ENCODE measurements around the gene SRCIN1. TPM values are rescaled to one million over a fixed set of nuclear protein-coding genes. Genes with fewer than 3 reads are reported as not detected.

Gene SRCIN1
- total and polyA plus RNA-seq, 2 donors (not counting 1 experiment from before 2014, with no cell fraction given), result 0.44 to 1.1 TPM

- H3K9ac ChIP-seq (ENCODE audit: low read length), result no peak overlapping the region
- peaks cover 15% of the 10 kb centered on the region for H3K4me1 Mint-ChIP-seq
- peaks cover 5 to 6% of the 10 kb centered on the region in 2 donors for H3K4me1 ChIP-seq (ENCODE audit: control insufficient read depth in 2 of 2, insufficient read depth in 2 of 2, low read length in 2 of 2)
- peaks cover 0 to 6% (median 0%) of the 10 kb centered on the region in 3 donors for H3K9me3 ChIP-seq (ENCODE audit: control extremely low read depth in 1 of 3, control insufficient read depth in 2 of 3, insufficient read depth in 1 of 3, low read length in 2 of 3)
- H2AFZ ChIP-seq (ENCODE audit: insufficient read depth, low read depth, low read length, poor library complexity, severe bottlenecking), result no peak overlapping the region
- peak overlapping the region; percentile 72 for H3K4me2 ChIP-seq (replicated peaks; ENCODE audit: low read depth, low read length, poor library complexity, severe bottlenecking)
- H3K27ac Mint-ChIP-seq, result no peak overlapping the region
- TF ChIP-seq EZH2 (IDR thresholded peaks at IDR 0.05; ENCODE audit: borderline replicate concordance, insufficient read depth, low read depth, low read length, poor library complexity, severe bottlenecking), result no peak
- no peak for TF ChIP-seq CTCF (IDR thresholded peaks at IDR 0.05)
- no peaks in the 10 kb centered on the region for H3K9me3 Mint-ChIP-seq (ENCODE audit: insufficient read depth)
- H4K20me1 ChIP-seq (ENCODE audit: control insufficient read depth, insufficient read depth, low read length, poor library complexity, severe bottlenecking), result no peaks in the 10 kb centered on the region
- H3K36me3 ChIP-seq (replicated peaks in 1 of 2; ENCODE audit: control extremely low read depth in 1 of 2, control insufficient read depth in 1 of 2, extremely low read depth in 1 of 2, insufficient read depth in 2 of 2, low read length in 1 of 2), result no peaks in the 10 kb centered on the region
- WGBS (ENCODE audit: insufficient coverage), result 25% methylated on average over 86 of the region's 86 CpGs
- H3K4me3 ChIP-seq (ENCODE audit: control extremely low read depth in 1 of 5, extremely low read depth in 1 of 5, insufficient read depth in 1 of 5, low read depth in 2 of 5, low read length in 4 of 5), result no peak overlapping the region
- ATAC-seq (ENCODE audit: low read depth) (no peak), DNase-seq (no peak)
- peaks cover 0 to 28% (median 3%) of the 10 kb centered on the region in 4 experiments for H3K27me3 ChIP-seq (replicated peaks in 1 of 4; ENCODE audit: control extremely low read depth in 1 of 4, control insufficient read depth in 3 of 4, insufficient read depth in 4 of 4, low read length in 3 of 4)
- H3K79me2 ChIP-seq (ENCODE audit: control insufficient read depth, insufficient read depth, low read length), result no peaks in the 10 kb centered on the region
- ChIA-PET POLR2A (no interaction called here), CTCF (no interaction called here)
- intact Hi-C loops (cut with micrococcal nuclease), result no loop called here
- H3K4me3 Mint-ChIP-seq, result peak overlapping the region; percentile 60
- H3K27me3 Mint-ChIP-seq, result peaks cover 50% of the 10 kb centered on the region
- no peak overlapping the region for H3K27ac ChIP-seq (ENCODE audit: low read length in 2 of 2)
Measured at GRCh38 chr17:38510421-38511149, 95.2 kb downstream of the SRCIN1 start.

DNA sequence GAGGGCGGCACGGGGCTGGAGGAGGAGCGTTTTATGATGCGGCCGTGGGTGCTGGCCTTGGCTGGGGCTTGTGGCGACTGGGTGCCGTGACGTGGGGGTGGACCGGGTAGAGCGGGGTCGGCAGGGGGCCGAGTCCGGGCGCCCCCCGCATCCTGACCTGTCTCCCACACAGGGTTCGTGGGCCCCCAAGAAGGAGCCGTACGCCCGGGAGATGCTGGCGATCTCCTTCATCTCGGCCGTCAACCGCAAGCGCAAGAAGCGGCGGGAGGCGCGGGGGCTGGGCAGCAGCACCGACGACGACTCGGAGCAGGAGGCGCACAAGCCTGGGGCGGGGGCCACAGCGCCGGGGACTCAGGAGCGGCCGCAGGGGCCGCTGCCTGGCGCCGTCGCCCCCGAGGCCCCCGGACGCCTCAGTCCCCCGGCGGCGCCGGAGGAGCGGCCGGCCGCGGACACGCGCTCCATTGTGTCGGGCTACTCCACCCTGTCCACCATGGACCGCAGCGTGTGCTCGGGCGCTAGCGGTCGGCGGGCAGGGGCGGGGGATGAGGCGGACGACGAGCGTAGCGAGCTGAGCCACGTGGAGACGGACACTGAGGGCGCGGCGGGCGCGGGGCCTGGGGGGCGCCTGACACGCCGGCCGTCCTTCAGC lies 95.9 kb downstream of the SRCIN1 start:
- TF ChIP-seq CTCF (IDR thresholded peaks at IDR 0.05) (no peak), EZH2 (IDR thresholded peaks at IDR 0.05; ENCODE audit: borderline replicate concordance, insufficient read depth, low read depth, low read length, poor library complexity, severe bottlenecking) (no peak)
- peak overlapping the region; percentile 72 for H3K4me2 ChIP-seq (replicated peaks; ENCODE audit: low read depth, low read length, poor library complexity, severe bottlenecking)

More for the DNA sequence above, 95.9 kb downstream of the SRCIN1 start:
- no peaks in the 10 kb centered on the region for H3K36me3 ChIP-seq (replicated peaks in 1 of 2; ENCODE audit: control extremely low read depth in 1 of 2, control insufficient read depth in 1 of 2, extremely low read depth in 1 of 2, insufficient read depth in 2 of 2, low read length in 1 of 2)
- ChIA-PET POLR2A (no interaction called here), CTCF (interaction anchor here (0.6 to 1.7 kb wide), 4 partner anchors 17 to 159 kb away, joined by 3 read pairs; no protein-coding TSS in a partner anchor)
- peaks cover 45% of the 10 kb centered on the region for H3K27me3 Mint-ChIP-seq
- H3K27ac Mint-ChIP-seq, result no peak overlapping the region
- WGBS (ENCODE audit: insufficient coverage), result 13% methylated on average over 78 of the region's 80 CpGs
- H3K4me1 ChIP-seq (ENCODE audit: control insufficient read depth in 2 of 2, insufficient read depth in 2 of 2, low read length in 2 of 2), result peaks cover 5 to 6% of the 10 kb centered on the region in 2 donors
- H3K4me1 Mint-ChIP-seq, result peaks cover 15% of the 10 kb centered on the region
- H3K4me3 ChIP-seq (ENCODE audit: control extremely low read depth in 1 of 5, extremely low read depth in 1 of 5, insufficient read depth in 1 of 5, low read depth in 2 of 5, low read length in 4 of 5), result peak overlapping the region in 3 of 5 experiments; percentile 15 to 35 (median 33)
- peak overlapping the region; percentile 26 for H3K9ac ChIP-seq (ENCODE audit: low read length)
- no peaks in the 10 kb centered on the region for H3K9me3 Mint-ChIP-seq (ENCODE audit: insufficient read depth)
- DNase-seq (no peak), ATAC-seq (ENCODE audit: low read depth) (no peak)
- H3K27me3 ChIP-seq (replicated peaks in 1 of 4; ENCODE audit: control extremely low read depth in 1 of 4, control insufficient read depth in 3 of 4, insufficient read depth in 4 of 4, low read length in 3 of 4), result peaks cover 0 to 28% (median 3%) of the 10 kb centered on the region in 4 experiments
- H2AFZ ChIP-seq (ENCODE audit: insufficient read depth, low read depth, low read length, poor library complexity, severe bottlenecking), result peak overlapping the region; percentile 66
- peak overlapping the region; percentile 86 for H3K4me3 Mint-ChIP-seq
- H3K9me3 ChIP-seq (ENCODE audit: control extremely low read depth in 1 of 3, control insufficient read depth in 2 of 3, insufficient read depth in 1 of 3, low read length in 2 of 3), result peaks cover 0 to 6% (median 0%) of the 10 kb centered on the region in 3 donors
- intact Hi-C loops (cut with micrococcal nuclease), result no loop called here
- H4K20me1 ChIP-seq (ENCODE audit: control insufficient read depth, insufficient read depth, low read length, poor library complexity, severe bottlenecking), result no peaks in the 10 kb centered on the region
- no peaks in the 10 kb centered on the region for H3K79me2 ChIP-seq (ENCODE audit: control insufficient read depth, insufficient read depth, low read length)
- H3K27ac ChIP-seq (ENCODE audit: low read length in 2 of 2), result no peak overlapping the region

Data from B cell (primary cell).